Measurements from ENCODE around the gene EVX2. TPM values are rescaled to one million over a fixed set of nuclear protein-coding genes. Genes with fewer than 3 reads are reported as not detected.

Gene EVX2
- total RNA-seq, 6 donors from 2014 or later: not detected

DNA sequence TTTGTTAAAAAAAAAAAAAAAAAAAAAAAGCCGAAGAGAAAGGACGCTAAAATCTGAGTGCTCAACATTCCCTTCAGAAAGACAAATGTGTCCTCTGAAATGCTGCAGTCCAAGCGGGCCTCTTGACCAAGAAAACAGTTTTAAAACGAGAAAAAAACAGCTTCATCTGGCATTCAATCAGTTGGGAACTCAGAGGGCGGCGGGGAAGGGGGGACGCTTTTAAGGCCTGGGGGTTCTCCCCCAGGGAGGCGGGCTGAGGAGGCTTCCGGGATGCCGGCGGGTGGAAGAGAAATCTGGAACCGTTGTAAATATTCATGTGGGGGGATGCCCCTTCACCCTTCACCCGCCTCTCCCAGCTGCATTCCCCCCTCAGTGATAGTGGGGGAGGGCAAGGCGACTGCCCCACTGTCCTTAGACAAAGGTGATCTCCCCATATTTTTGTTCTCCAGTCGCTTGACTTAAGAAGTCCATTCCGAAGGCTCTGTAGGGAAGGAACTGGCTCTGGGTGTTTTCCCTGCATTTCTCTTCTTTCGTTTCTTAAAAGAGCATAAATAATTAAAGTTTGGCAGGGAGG lies 20.1 kb upstream of the EVX2 start:
- TF ChIP-seq POLR2A (IDR thresholded peaks at IDR 0.05) (no peak), CTCF (IDR thresholded peaks at IDR 0.05) (no peak), EP300 (IDR thresholded peaks at IDR 0.05) (no peak), POLR2AphosphoS5 (IDR thresholded peaks at IDR 0.05) (no peak)
- Histone ChIP-seq H3K27ac (no peak overlapping the region), H3K4me1 (peaks cover 15 to 51% (median 30%) of the 10 kb centered on the region in 4 donors), H3K27me3 (peaks cover 2 to 94% (median 64%) of the 10 kb centered on the region in 4 donors), H3K4me3 (no peak overlapping the region), H3K9me3 (no peaks in the 10 kb centered on the region), H3K36me3 (no peaks in the 10 kb centered on the region)
- whole genome bisulfite sequencing, 2 donors: 10% methylated on average over 17 of the region's 17 CpGs
- ATAC-seq (ENCODE audit: low FRiP score in 2 of 2): no peak
- DNase-seq: no peak

DNA sequence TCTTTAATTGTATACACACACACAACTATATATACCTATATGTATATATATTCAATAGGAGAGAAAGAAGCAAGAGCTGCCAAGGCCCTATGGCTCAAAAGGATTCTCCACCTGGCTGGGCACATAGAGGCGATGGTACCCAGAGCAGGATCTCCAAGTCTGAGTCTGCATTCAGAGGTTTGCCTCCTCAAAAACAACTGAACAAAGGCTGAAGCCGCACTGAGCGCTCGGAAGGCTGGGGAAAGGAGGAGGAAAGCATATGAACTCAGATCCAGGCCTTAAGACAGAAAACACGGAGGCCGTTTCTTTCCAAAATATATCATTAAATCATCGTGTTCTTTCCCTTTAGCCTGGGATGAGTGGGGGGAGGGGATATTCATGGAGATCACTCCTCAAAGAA lies 19.4 kb upstream of the EVX2 start:
- Histone ChIP-seq H3K27ac (no peak overlapping the region), H3K4me3 (no peak overlapping the region), H3K4me1 (peaks cover 15 to 46% (median 28%) of the 10 kb centered on the region in 4 donors), H3K36me3 (no peaks in the 10 kb centered on the region), H3K27me3 (peaks cover 2 to 94% (median 66%) of the 10 kb centered on the region in 4 donors), H3K9me3 (no peaks in the 10 kb centered on the region)
- ATAC-seq (ENCODE audit: low FRiP score in 2 of 2): no peak
- WGBS, 2 donors: 30 to 31% methylated on average over 7 of the region's 7 CpGs
- DNase-seq: no peak
- TF ChIP-seq CTCF (IDR thresholded peaks at IDR 0.05): no peak
- no peak for TF ChIP-seq POLR2AphosphoS5 (IDR thresholded peaks at IDR 0.05)
- TF ChIP-seq EP300 (IDR thresholded peaks at IDR 0.05): no peak
- no peak for TF ChIP-seq POLR2A (IDR thresholded peaks at IDR 0.05)

DNA sequence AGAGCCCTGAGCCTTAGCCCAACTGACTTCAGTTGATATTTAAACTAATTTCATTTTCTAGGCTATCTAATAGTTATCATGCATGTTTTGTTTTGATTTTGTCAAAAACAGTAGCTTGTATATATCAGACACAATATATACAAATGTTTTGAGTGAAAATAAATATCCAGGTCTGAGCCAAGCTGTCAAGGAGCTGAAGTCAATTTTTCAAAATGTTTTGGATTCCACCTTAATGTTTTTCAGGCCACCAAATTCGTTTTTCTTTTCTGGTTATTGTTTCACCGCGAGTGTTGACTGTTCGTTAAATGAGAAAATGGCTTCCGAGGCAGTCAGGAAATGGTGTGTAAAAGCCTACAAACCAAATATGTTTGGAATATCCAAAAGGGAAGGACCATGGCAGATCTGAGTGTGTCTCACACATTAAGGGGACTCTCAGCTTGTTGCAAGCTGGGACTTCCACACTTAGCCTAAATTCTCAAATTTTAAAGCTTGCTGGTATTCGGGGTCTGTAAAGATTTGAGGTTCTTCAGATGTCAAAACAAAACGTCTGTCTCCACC lies 18.6 kb upstream of the EVX2 start:
- peaks cover 2 to 95% (median 67%) of the 10 kb centered on the region in 4 donors for H3K27me3 ChIP-seq

GRCh38 chr2:176101842-176102241 lies 18.1 kb upstream of the EVX2 start:
- Histone ChIP-seq H3K27ac (no peak overlapping the region), H3K4me1 (peaks cover 22 to 46% (median 31%) of the 10 kb centered on the region in 4 donors), H3K27me3 (peaks cover 2 to 95% (median 66%) of the 10 kb centered on the region in 4 donors), H3K36me3 (no peaks in the 10 kb centered on the region), H3K9me3 (no peaks in the 10 kb centered on the region), H3K4me3 (no peak overlapping the region)
- TF ChIP-seq EP300 (IDR thresholded peaks at IDR 0.05): no peak
- no peak for TF ChIP-seq CTCF (IDR thresholded peaks at IDR 0.05)
- TF ChIP-seq POLR2AphosphoS5 (IDR thresholded peaks at IDR 0.05): no peak
- no peak for TF ChIP-seq POLR2A (IDR thresholded peaks at IDR 0.05)
- DNase-seq (no peak), ATAC-seq (ENCODE audit: low FRiP score in 2 of 2) (no peak)
- 22 to 40% methylated on average over 5 of the region's 5 CpGs for WGBS, 2 donors

More for the DNA sequence above, 18.6 kb upstream of the EVX2 start:
- Histone ChIP-seq H3K4me1 (peaks cover 22 to 46% (median 32%) of the 10 kb centered on the region in 4 donors), H3K36me3 (no peaks in the 10 kb centered on the region), H3K9me3 (no peaks in the 10 kb centered on the region), H3K27ac (no peak overlapping the region), H3K4me3 (no peak overlapping the region)
- DNase-seq (no peak), ATAC-seq (ENCODE audit: low FRiP score in 2 of 2) (no peak)
- TF ChIP-seq POLR2AphosphoS5 (IDR thresholded peaks at IDR 0.05): no peak
- WGBS, 2 donors: 18 to 20% methylated on average over 7 of the region's 7 CpGs

- DNase-seq (no peak), ATAC-seq (ENCODE audit: low FRiP score in 2 of 2) (no peak)
- Histone ChIP-seq H3K27me3 (peaks cover 0 to 95% (median 63%) of the 10 kb centered on the region in 4 donors), H3K4me1 (peaks cover 22 to 46% (median 31%) of the 10 kb centered on the region in 4 donors), H3K4me3 (no peak overlapping the region), H3K27ac (no peak overlapping the region), H3K36me3 (no peaks in the 10 kb centered on the region), H3K9me3 (no peaks in the 10 kb centered on the region)
- WGBS, 2 donors: 2 to 9% methylated on average over 2 of the region's 2 CpGs
- TF ChIP-seq POLR2A (IDR thresholded peaks at IDR 0.05): no peak
- TF ChIP-seq CTCF (IDR thresholded peaks at IDR 0.05): no peak
- TF ChIP-seq EP300 (IDR thresholded peaks at IDR 0.05): no peak
- no peak for TF ChIP-seq POLR2AphosphoS5 (IDR thresholded peaks at IDR 0.05)
These were observed 17.6 kb upstream of the EVX2 start for GRCh38 chr2:176101216-176101830.

Measured in upper lobe of left lung (tissue), 6 donors.